ENCODE data around the gene SH2D6. TPM values are rescaled to one million over a fixed set of nuclear protein-coding genes. Genes with fewer than 3 reads are reported as not detected.

The SH2D6 gene
- total RNA-seq (2021; fragmentation: NEBNext Ultra II Directional; extraction: Animal tissue kit (Norgen Biotek cat#: 25700)) (1.3 TPM in 1 of 2 replicates, not detected in the other), polyA plus RNA-seq (2011; rRNA removed) (0.17 and 0.42 TPM in 2 replicates), polyA minus RNA-seq (2011; rRNA and poly(A)+ RNA removed) (0.47 TPM in 1 of 2 replicates, not detected in the other)
- polyA plus RNA-seq (2011; cell fraction: cytosol; rRNA removed): 0.28 TPM
- polyA plus RNA-seq (2011; cell fraction: nucleus; rRNA removed): 1.4 TPM
- 0.50 to 1.1 TPM (median 0.70 TPM) in 4 replicates for polyA plus RNA-seq (2012, experiment 1 of 2)
- polyA plus RNA-seq (2012, experiment 2 of 2): not detected
- 0.16 TPM for polyA plus RNA-seq (2013, experiment 1 of 2)
- polyA plus RNA-seq (2013, experiment 2 of 2): 0.28 TPM
- not detected for polyA minus RNA-seq (2011; cell fraction: cytosol; rRNA and poly(A)+ RNA removed)
- polyA minus RNA-seq (2011; cell fraction: nucleus; rRNA and poly(A)+ RNA removed): 0.90 TPM
- long read RNA-seq, experiment 1, partial matches to known transcripts: 1 of 1 reads
- long read RNA-seq, experiment 1, other reads (novel, unspliced or antisense): 0 of 1 reads
- long read RNA-seq, experiment 2: 0 reads

DNA sequence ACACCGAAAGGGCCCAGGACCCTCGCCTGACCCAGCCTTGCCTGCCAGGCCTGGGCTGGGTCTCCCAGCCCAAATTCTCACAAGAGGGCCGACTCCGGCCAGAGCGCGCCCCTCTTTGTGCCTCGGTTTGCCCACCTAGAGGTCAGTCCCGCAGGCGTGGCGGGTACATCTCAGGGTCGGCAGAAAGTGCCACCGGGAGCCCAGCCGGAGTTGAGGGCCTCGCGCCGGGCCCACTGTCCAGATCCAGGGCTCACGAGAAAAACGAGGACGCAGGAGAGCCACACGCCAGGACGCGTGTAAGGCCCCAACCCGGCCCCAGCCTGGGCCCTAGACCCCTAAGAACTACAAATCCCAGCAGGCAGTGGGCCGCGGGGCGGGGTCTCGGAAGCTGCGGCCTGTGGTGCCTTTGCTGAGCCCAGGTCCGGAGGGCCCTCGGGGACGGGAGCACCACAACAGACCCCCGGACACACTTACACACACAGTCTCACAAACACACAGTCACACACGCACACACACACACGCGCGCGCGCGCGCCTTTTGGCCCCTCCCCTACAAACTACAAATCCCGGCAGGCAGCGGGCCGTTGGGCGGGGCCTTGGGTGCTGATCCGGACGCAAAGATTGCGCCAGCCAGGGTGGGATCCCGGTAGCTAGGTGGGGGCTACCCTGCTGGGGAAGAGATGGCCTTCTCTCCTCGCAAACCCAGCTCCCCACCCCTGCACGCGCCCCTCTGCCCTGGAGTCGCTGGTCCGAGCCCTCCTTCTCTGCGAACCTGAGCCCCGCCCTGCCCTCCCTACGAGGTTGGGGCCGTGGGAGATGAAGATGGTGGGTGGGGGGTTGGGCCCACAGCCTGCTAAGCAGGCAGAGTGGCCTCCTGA, at the start of gene SH2D6:
Gene SH2D6 (plus strand): TSS at position 583 of the 877 bp plus-strand sequence. CDS start 10,752 bp downstream, outside the sequence.
- no peak within 1 kb of the TSS for H2BK120ac ChIP-seq (replicated peaks; ENCODE audit: low read depth, low read length)
- H4K20me1 ChIP-seq (replicated peaks in 1 of 2; ENCODE audit: control insufficient read depth in 1 of 2, insufficient read depth in 2 of 2, low read length in 2 of 2): no peaks in the 10 kb centered on the region
- H4K5ac ChIP-seq (ENCODE audit: insufficient read length, low read depth, low read length): peak within 1 kb of the TSS; percentile 92
- no peak within 1 kb of the TSS for H3K23ac ChIP-seq (ENCODE audit: insufficient read length)
- FAIRE-seq (no peak), DNase-seq (ENCODE audit: low read depth in 1 of 2, low spot score in 2 of 2) (peak in 1 of 2 experiments; percentile 93)
- peak within 1 kb of the TSS; percentile 92 for H3K4ac ChIP-seq (replicated peaks; ENCODE audit: insufficient read length, low read depth, low read length)
- peaks cover 5% of the 10 kb centered on the region; the same call in 1 of the 2 replicates for H3K23me2 ChIP-seq (ENCODE audit: low read depth, low read length)
- peaks cover 0 to 3% (median 1%) of the 10 kb centered on the region in 4 experiments; a peak in 1 of 7 replicates for H3K27me3 ChIP-seq (replicated peaks in 1 of 4; ENCODE audit: control insufficient read depth in 3 of 4, extremely low read depth in 1 of 4, insufficient read depth in 3 of 4, low read length in 3 of 4)
- H3K4me3 ChIP-seq (ENCODE audit: extremely low read depth in 1 of 4, insufficient read depth in 2 of 4, low read depth in 3 of 4, low read length in 4 of 4): peak within 1 kb of the TSS; percentile 74 to 82 (median 80)
- no peaks in the 10 kb centered on the region for H3K36me3 ChIP-seq (ENCODE audit: control insufficient read depth in 2 of 4, insufficient read depth in 4 of 4, low read length in 3 of 4)
- no peaks in the 10 kb centered on the region for H3K9me3 ChIP-seq (ENCODE audit: insufficient read depth in 2 of 2, low read depth in 1 of 2, low read length in 1 of 2)
- H2BK20ac ChIP-seq (ENCODE audit: low read length): 0 out of 2 replicates have a peak within 1 kb of the TSS, but pooled peaks have one; percentile 25
- H3K79me1 ChIP-seq (ENCODE audit: low read depth, low read length): no peaks in the 10 kb centered on the region
- peak within 1 kb of the TSS; percentile 5 for H2AK5ac ChIP-seq (ENCODE audit: low read depth, low read length)
- ChIA-PET CTCF (ENCODE audit: partially characterized antibody) (interaction anchor here (1.1 to 15.1 kb wide), 12 partner anchors 10 to 134 kb away, joined by 3 to 259 read pairs (median 18); partner anchors contain the start of genes CAPG and MAT2A), POLR2A (ENCODE audit: partially characterized antibody) (interaction anchor here (0.7 to 55.3 kb wide), 14 partner anchors 10 to 350 kb away, joined by 3 to 1889 read pairs (median 4); partner anchors contain the start of genes C2orf68, GGCX, MAT2A and TCF7L1)
- peak within 1 kb of the TSS; percentile 92; the same call in 1 of the 2 replicates for H2AFZ ChIP-seq (ENCODE audit: low read length)
- peaks cover 0 to 20% (median 13%) of the 10 kb centered on the region in 4 experiments; a peak in 6 of 7 replicates for H3K4me1 ChIP-seq (replicated peaks in 1 of 4; ENCODE audit: control insufficient read depth in 3 of 4, insufficient read depth in 4 of 4, low read length in 3 of 4)
- peak within 1 kb of the TSS; percentile 92 for H2BK12ac ChIP-seq (ENCODE audit: low read depth, low read length)
- 23% methylated on average over 33 of the region's 57 CpGs; no CpG with 5 or more reads in 1 of the 2 experiments for WGBS, 2 experiments (ENCODE audit: extremely low coverage in 1 of 2, insufficient coverage in 1 of 2, insufficient read length in 1 of 2, insufficient replicate concordance in 2 of 2, low coverage in 1 of 2, low lambda C conversion rate in 2 of 2, missing lambda C conversion rate in 1 of 2)
- H2BK5ac ChIP-seq (ENCODE audit: low read depth, low read length): peak within 1 kb of the TSS; percentile 92
- H4K91ac ChIP-seq (replicated peaks; ENCODE audit: insufficient read length, low read length): peak within 1 kb of the TSS; percentile 92
- H3K14ac ChIP-seq (ENCODE audit: insufficient read length): no peak within 1 kb of the TSS
- peak within 1 kb of the TSS; percentile 78 to 90 for H3K4me2 ChIP-seq (ENCODE audit: insufficient read depth in 1 of 2, low read depth in 2 of 2, low read length in 2 of 2)
- no peaks in the 10 kb centered on the region for H3K79me2 ChIP-seq (ENCODE audit: control insufficient read depth in 1 of 2, insufficient read depth in 2 of 2, low read length in 2 of 2)
- peak within 1 kb of the TSS; percentile 31; the same call in 1 of the 2 replicates for H2BK15ac ChIP-seq (ENCODE audit: low read length)
- H3K18ac ChIP-seq (ENCODE audit: extremely low read depth, low read length): peak within 1 kb of the TSS; percentile 99
- peak within 1 kb of the TSS; percentile 98 for H4K8ac ChIP-seq (ENCODE audit: extremely low read depth, insufficient read depth, low read length)
- H3K9ac ChIP-seq (replicated peaks in 1 of 4; ENCODE audit: extremely low read depth in 1 of 4, low read depth in 3 of 4, low read length in 3 of 4): peak within 1 kb of the TSS in 3 of 4 experiments; percentile 79 to 82 (median 81); a peak in 6 of 7 replicates
- H3K56ac ChIP-seq (replicated peaks; ENCODE audit: insufficient read length, low read depth, low read length): peak within 1 kb of the TSS; percentile 89
- H3K27ac ChIP-seq (ENCODE audit: low read depth, low read length): peak within 1 kb of the TSS; percentile 81; the same call in 1 of the 2 replicates
- peak; percentile 74 for TF ChIP-seq POLR2AphosphoS5 (IDR thresholded peaks at IDR 0.05; ENCODE audit: low read depth, low read length)
- no peak for TF ChIP-seq CBX5 (IDR thresholded peaks at IDR 0.05; ENCODE audit: low read depth, low read length)
- no peak for TF ChIP-seq SP2 (IDR thresholded peaks at IDR 0.05; ENCODE audit: low read length)
- peak; percentile 86 for TF ChIP-seq CEBPB (IDR thresholded peaks at IDR 0.05; ENCODE audit: low read depth, low read length)
- TF ChIP-seq, protein P1, sequence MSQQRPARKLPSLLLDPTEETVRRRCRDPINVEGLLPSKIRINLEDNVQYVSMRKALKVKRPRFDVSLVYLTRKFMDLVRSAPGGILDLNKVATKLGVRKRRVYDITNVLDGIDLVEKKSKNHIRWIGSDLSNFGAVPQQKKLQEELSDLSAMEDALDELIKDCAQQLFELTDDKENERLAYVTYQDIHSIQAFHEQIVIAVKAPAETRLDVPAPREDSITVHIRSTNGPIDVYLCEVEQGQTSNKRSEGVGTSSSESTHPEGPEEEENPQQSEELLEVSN (IDR thresholded peaks at IDR 0.05): peak; percentile 62
- TF ChIP-seq, protein P2, sequence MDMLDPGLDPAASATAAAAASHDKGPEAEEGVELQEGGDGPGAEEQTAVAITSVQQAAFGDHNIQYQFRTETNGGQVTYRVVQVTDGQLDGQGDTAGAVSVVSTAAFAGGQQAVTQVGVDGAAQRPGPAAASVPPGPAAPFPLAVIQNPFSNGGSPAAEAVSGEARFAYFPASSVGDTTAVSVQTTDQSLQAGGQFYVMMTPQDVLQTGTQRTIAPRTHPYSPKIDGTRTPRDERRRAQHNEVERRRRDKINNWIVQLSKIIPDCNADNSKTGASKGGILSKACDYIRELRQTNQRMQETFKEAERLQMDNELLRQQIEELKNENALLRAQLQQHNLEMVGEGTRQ (IDR thresholded peaks at IDR 0.05; ENCODE audit: low read length): no peak

Data from H1 (cell line).